Bronchial epithelial cell (primary cell): ENCODE measurements around the gene AGMAT. TPM values are rescaled to one million over a fixed set of nuclear protein-coding genes. Genes with fewer than 3 reads are reported as not detected.

ENCODE experiments used
- DNase-seq: peaks from one replicate; pipeline ENCODE4 v3.0.0-alpha.2; 2010; ENCODE audit warnings: low read depth
- FAIRE-seq: peaks from 2 replicates; lab custom pipeline; 2011; peaks lifted over from hg19 to GRCh38; lab: Jason Lieb, UNC
- H3K27me3 ChIP-seq: 2 replicates; pipeline ENCODE4 v1.5.1; 2011; ENCODE audit warnings: low read length; ENCODE audit not compliant: control insufficient read depth, insufficient read depth
- H3K36me3 ChIP-seq: 2 replicates; pipeline ENCODE4 v1.5.1; 2011; ENCODE audit warnings: low read length; ENCODE audit not compliant: control insufficient read depth, insufficient read depth
- H3K4me3 ChIP-seq: 2 replicates; pipeline ENCODE4 v1.5.1; 2011; ENCODE audit warnings: mild to moderate bottlenecking, low read depth, low read length, control low read depth
- CTCF ChIP-seq: IDR thresholded peaks from 2 replicates; pipeline ENCODE4 v1.5.1; 2011; ENCODE audit warnings: mild to moderate bottlenecking, moderate library complexity, low read length, control low read depth, inconsistent platforms; ENCODE audit not compliant: insufficient read depth, severe bottlenecking
- total RNA-seq: library from RNA; depleted of rRNA; stranded (reverse); fragments of >200 nt; gene quantifications from 2 replicates; pipeline ENCODE4 v1.2.1, GENCODE V29; 2014

The AGMAT gene
- total RNA-seq, 1 donor from 2014 or later, result 1.6 TPM

GRCh38 chr1:15573477-15573876, 11.4 kb downstream of the AGMAT start:
- H3K4me3 ChIP-seq, result no peak overlapping the region
- H3K36me3 ChIP-seq, result peaks cover 1% of the 10 kb centered on the region
- no peak for TF ChIP-seq CTCF
- H3K27me3 ChIP-seq, result no peaks in the 10 kb centered on the region
- FAIRE-seq (no peak), DNase-seq (peak; percentile 12)

GRCh38 chr1:15571266-15571665, 13.6 kb downstream of the AGMAT start:
- DNase-seq, result no peak
- no peak for TF ChIP-seq CTCF
- no peak for FAIRE-seq
- H3K27me3 ChIP-seq, result no peaks in the 10 kb centered on the region
- H3K4me3 ChIP-seq, result no peak overlapping the region
- H3K36me3 ChIP-seq, result peaks cover 6% of the 10 kb centered on the region

GRCh38 chr1:15570861-15571260, 14.0 kb downstream of the AGMAT start:
- DNase-seq (no peak), FAIRE-seq (no peak)
- no peaks in the 10 kb centered on the region for H3K27me3 ChIP-seq
- no peak for TF ChIP-seq CTCF
- peaks cover 7% of the 10 kb centered on the region for H3K36me3 ChIP-seq
- H3K4me3 ChIP-seq, result no peak overlapping the region

- no peak for DNase-seq
- no peak for FAIRE-seq
- Histone ChIP-seq H3K27me3 (no peaks in the 10 kb centered on the region), H3K4me3 (no peak overlapping the region), H3K36me3 (peaks cover 10% of the 10 kb centered on the region)
- no peak for TF ChIP-seq CTCF
Observed at GRCh38 chr1:15568387-15569073, 16.3 kb downstream of the AGMAT start.

GRCh38 chr1:15559189-15559810, 25.6 kb downstream of the AGMAT start:
- H3K4me3 ChIP-seq, result no peak overlapping the region
- FAIRE-seq (peak; percentile 93), DNase-seq (peak; percentile 94)
- H3K36me3 ChIP-seq, result peaks cover 8% of the 10 kb centered on the region
- TF ChIP-seq CTCF, result no peak
- H3K27me3 ChIP-seq, result no peaks in the 10 kb centered on the region

- Histone ChIP-seq H3K27me3 (no peaks in the 10 kb centered on the region), H3K4me3 (no peak overlapping the region), H3K36me3 (peaks cover 8% of the 10 kb centered on the region)
- FAIRE-seq, result no peak
- DNase-seq, result no peak
- no peak for TF ChIP-seq CTCF
Observed at GRCh38 chr1:15558516-15558915, 26.3 kb downstream of the AGMAT start.
